ENCODE data around the gene CYP46A1.

Gene CYP46A1

DNA sequence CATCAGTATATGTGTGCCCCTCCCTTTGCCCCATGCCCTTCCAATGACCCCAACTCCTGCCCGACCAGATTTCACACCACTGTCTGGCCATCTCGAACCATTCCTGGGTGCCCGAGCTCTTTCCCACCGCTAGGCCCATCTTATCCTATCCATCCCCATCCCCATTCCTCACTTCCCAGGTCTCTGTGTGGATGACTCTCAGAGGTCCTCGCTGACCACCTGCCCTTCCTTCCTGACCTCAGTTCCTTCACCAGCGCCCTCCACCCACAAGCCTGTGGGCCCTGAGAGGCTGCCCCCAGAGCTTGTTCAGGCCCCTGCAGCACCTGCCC, 49.1 kb downstream of the CYP46A1 start:
- DNase-seq = no peak

DNA sequence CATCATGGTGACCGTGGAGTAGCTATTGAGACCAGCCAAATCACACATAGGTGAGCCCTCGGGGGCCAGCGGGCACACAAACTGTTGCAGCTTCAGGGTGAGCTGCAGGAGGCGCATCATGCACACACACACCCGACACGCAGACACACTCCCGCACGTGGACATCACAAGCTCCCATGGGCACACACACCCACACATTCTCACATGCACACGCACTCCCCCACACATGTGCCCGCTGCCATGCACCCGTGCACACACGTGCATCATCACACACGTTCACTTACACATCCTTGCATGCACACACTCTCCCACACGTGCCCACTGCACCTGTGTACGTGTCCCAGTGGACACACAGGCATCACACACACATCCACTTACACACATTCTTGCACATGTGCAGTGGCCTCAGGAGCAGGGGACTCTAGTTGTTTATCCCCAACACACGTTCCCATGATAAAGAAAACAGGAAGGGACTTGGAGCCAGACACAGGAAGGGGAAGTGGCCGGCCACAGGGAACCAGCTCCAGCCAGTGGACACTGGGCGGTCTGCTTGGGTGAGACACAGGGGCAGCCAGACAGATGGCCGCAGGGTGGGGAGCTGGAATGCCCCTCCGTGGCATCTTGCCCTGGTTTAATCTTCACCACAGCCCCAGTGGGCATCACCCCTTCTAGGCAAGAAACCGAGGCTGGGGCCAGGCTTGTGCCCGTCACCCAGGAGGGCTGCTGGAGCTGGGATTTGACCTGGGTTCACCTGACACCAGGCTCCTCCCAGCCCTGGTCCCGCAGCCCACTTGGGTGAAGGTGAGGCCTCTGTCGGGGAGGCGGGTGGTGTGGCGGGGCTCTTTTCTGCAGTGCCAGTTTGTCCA, 49.7 kb downstream of the CYP46A1 start:
- DNase-seq = no peak

DNA sequence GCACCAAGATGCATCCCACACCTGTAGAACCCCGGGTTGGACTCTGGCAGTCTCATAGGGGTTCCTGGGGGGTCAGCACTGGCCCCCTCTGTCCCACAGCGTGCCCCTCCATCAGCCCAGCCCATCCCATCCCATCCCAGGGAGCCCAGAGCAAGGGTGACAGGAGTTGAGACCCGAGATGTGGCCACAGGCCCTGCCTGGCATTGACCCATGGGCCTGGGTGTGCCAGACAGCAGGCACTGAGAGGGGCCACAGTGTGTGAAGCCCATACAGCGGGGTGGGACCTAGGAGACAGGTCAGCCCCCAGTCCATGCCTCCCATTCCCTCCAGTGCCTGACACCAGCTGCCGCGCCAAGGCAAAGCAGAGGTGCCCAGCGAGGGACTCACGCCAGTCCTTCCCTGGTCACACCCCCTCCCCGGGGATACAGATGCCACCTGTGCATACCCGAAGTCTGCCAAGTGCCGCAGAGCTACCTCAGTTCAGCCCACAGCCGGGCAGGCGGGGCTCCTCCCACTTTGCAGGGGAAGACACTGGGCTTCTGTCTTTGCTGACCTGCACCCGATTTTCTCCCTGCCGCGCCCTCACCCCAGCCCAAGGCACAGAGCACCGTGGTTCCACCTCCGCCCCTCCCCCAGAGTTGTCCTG, 50.4 kb downstream of the CYP46A1 start:
- DNase-seq = no peak

DNA sequence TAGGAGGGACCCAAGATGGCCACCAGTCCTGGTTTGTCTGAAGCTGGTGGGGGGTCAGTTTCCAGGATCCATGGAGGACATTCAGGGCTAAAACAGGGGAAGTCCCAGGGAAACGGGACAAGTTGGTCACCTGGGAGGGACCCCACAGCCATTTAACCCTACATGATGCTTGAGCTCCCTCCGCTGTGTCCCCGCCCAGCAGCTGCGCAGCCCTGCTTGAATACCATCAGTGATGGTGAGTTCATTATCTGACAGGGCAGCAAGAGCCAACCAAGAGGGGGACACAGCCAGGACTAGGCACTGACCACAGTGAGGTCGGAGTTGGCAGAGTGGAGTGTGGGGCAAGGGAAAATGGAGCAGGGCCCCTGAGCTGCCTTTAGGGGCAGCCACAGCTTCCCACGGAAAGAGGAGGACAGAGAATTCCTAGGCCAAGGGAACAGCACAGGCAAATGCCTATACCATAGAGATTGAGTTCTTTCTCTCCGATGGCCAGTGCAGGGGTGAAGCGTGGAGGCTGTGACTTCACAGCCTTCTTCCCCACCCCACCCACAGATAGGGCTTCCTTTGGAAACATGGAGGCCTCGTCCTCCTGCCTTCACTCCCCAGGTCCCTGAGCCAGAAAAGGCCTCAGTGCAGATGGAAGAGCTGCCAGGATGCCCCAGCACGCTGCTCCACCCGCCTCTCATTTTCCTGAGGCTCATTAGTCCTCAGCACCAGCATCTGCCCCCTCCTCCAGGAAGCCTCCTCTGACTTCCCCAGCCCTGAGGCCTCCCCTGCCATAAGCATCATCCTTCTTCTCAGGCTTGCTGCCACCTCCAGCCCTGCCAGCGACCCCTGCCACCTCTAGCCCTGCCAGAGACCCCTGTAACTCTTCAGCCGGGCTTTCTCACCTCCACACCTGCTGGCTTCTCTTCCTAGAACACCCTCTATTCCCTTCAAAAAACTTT, 51.4 kb downstream of the CYP46A1 start:
- no peak for DNase-seq

DNA sequence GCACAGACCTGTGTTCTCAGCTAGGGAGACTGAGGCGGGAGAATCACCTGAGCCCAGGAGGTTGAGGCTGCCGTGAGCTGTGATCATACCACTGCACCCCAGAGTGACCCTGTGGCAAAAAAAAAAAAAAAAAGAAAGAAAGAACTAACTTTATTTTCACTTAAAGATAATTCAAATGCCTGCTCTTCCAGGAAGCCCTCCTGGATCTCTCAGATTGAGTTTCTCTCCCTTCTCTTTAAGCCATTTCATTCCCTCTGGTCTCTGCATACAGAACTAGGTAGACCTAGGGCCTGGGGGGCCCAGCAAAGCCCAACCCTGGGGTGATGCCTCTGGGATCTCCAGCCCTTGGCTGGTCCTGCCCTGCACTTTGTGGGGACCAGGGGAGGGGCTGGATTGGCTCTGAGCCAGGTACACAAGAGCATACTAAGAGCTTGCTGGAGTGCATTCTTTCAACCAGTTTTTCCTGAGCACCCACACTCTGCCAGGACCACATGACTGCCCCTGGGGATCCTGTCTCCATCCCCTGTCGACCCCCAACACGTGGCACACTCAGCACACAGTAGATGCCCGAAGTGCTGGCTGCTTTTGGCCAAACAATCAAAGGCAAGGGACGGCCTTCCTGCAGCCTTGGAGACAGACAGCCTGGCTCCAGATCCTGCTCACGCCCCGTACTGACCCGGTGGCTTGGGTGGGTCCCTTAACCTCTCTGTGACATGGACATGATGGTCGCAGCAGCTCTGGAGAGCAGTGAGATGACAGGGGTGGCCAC, 52.7 kb downstream of the CYP46A1 start:
- no peak for DNase-seq

DNA sequence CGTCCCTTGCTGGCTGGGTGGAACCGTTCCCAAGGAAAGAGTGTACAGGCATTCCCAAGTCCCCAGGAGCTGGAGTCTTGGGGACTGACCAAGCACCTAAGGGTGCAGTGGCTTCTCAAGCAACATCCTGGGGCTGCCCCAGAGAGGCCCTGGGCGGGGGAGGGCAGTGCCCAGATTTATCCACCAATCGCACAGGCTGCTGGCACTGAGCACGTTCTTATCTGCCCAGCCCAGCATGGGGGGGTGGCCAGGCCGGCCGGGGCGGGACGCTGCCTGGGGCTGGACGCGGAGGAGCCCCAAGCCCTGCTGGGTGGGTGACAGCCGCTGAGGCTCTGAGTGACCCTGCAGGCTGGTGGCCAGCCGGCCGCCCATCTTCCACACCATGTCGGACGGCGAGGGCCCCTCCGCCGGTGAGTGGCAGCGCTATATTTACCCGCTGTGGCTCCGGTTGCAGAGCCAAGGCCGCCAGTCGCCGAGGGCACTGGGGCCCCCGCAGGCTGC, 53.4 kb downstream of the CYP46A1 start:
- no peak for DNase-seq

DNA sequence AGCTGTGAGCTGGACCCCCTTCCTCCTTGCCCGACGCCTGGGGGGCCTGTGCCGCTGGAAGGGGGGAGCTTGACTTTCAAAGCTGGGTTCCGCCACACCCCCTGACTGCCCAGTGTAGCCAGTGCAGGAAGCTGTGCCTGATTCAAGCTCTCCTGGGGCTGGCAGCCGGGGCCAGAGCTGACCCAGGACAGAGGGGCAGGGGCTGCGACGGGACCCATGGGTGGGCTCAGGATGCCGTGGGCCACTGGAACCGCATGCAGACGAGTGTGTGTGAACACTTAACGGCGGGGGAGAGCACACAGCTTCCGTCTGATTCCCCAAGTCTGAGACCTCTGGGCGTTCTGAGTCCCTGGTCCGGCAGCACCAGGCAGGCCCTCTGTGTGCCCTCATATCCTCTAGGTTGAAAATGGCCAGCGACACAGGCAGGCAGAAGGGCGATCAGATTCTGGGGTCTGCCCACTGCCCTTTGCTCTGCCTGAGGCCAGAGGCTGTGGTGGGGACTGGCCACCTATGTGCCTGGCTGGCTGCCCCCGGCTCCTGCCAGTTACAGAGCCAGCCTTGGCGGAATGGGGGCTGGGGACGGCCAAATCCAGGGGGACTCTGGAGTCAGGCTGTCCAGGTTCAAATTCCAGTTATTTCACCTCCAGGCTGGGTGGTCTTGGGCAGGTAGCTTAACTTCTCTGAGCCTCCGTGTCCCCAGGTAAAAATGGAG, 54.0 kb downstream of the CYP46A1 start:
- no peak for DNase-seq

DNA sequence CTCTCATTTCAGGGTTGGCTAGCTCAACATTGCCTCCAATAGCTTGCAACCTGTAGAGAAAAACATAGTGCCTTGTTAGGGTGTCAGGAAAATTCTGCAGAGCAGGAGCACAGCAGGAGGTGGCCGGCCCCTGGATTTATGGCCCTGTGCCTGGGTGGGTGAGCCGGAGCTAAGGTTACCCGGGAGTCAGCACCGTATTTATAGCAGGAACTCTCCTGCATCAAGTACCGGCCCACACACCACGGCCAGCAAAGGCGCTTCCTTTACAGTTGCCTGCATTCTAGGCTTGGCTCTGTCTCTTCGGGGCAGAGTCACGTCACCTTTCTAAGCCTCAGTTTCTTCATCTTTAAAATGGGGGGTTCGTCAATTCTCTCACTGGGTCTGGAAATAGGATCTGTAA, 56.3 kb downstream of the CYP46A1 start:
- no peak for DNase-seq

DNA sequence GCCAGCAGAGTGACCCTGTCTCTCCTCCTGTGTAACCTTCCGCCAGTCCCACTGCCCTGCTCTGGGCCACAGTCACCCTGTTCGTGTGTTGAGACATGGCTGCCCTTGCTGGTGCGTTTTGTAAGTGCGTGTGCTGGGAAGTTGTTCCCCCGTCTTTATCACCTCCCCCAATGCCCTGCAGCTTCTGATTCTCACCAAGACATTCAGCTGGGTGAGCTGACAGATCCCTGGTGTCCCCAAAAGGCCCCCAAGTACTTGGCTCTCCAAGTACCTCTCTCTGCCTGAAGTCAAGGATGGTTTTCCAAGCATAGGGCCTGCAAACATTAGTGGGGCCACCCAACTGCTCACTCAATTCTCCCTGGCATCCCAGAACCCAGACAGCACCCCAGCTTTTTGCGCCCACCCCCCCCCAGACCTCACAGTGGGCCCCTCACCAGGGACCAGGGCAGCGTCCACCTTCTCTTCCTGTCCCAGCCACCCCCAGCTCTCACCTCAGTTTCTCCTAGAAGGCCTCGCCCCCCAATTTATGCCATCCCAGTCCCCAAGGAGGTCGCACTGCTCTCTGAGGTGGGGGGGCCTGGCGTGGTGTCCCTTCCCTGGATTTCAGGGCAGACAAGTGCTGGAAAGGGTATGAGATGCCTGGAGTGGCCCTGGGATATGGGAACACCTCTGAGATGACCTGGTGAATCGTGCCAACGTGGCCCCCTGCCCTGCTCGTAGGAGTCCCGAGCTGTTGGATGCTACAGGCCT, 57.3 kb downstream of the CYP46A1 start:
- DNase-seq = no peak

DNA sequence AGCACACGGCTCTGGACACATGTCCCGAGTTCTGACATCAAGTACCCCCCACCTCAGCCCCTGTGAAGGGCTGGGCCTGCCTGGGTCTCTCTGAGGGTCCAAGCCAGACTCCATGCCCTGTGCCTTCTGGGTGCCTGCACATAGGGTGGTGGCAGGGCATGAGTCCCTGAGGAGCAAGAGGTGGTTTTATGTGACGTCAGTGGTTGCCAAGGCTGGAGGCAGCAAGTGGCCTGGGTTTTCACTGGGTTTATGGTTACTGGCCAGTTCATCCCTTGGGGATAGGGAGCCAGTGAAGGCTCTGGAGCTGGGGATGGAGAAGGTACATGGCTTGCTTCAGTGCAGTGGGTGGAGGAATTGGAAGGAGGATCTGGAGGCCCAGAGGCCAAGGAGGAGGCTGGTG, 58.0 kb downstream of the CYP46A1 start:
- no peak for DNase-seq

DNA sequence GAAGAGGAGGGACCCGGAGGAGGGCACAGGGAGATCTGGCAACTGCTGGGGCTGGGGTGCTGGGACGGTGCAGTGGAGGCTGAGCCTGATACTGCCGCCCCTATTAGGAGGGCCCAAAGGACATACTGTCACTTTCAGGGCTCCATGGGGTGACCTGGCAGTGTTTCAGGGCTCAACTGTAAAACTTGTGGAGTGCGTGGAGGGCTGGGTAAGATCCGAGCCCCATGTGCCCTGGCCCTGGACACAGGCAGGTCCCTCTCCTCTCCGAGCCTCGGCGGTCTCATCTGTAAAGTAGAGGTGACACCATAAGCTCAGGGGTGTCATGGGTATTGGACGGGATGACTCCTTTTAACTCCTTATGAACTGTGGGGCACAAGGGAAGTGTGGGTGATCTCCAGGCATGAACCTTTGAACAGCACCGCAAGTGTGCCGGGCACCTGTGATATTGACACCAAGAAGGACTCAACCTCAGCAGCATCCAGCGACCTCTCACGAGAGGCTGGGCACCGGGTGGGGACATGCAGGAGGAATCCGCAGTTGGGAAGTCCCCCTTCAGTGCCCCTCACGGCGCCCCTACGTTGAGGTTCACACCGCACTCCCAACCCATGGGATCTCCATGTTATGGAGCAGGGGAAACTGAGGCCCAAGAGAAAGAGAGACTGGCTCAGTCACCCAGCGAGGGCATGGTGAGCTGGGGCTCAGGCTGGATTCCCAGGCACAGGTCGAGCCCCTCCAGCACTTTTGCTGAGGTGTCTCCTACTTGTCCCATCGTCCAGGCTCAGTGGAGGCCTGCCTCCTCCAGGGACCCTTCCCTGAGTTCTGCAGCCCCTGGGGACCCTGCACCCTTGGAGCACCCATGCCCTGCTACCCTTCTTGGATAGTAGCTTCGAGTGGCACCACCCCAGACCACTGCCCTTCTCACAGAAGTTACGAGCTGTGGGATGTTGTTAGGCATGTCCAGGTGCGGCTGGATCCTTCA, 58.7 kb downstream of the CYP46A1 start:
- no peak for DNase-seq

DNA sequence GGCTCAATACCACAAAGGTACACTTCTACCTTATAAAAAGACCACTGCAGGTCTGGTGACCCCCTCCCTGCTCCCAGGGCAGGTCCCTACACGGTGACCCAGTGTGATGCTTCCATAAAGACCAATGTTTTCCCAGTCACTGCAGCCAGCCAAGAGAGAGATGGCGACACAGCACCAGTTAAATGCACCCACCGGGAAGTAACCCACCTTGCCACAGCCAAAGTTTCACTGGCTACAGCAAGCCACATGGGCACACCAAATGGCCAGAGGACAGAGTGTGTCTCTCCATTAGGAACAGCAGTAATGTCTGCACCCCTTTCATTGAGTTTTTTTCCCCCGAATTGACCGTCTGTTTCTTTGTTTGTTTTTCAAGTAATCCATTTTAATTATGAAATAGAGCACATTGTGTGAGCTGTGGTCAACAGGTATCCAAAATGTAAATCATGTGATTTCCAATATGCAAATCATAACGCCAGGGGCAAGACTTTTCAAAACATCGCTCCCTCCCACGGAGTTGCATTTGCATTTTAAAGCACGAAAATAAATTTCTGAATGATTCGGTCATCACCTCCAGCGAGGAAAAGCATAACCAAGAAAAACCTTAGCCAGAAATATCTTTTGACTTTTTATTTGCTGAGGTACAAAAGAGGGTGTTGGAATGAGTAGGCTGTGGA, 60.2 kb downstream of the CYP46A1 start:
- DNase-seq = no peak

DNA sequence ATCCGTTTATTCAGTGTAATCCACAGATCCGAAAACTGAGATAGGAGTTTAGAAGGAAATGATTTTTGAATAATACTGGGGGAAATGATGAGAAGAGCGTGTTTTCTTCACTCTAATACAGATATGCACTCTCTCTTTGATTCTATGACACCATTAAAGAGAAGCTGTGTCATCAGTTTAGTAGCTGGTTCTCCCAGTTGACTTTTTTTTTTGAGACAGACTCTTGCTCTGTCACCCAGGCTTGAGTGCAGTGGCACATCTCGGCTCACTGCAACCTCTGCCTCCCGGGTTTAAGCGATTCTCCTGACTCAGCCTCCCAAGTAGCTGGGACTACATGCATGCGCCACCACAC, 60.8 kb downstream of the CYP46A1 start:
- DNase-seq = no peak

DNA sequence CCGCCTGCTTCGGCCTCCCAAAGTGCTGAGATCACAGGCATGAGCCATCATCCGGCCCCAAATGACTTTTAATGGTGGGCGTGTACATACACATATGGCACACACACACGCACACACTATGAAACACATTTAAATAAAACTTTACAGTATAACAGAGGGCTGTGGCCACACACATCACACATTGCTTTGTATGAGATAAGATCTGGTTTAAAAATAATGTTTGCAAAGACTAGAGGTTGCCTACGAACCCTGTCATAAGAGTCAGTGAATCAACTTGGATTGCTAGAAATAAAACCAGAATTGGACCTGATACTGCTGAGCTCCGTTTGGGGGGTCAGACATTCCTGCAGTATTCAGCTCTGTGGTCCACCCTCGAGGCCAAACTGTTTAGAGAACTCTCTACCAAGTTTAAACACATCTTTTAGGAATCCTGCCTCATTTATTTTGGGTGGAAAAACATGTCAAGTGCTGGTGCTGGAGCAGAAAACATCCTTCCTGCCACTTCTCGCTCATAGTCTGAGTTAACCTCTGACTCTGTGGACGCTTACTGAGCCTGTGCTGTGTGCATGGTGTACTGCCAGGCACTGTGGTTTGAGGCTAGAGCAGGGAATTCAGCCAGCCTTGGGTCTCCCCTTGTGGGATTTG, 61.3 kb downstream of the CYP46A1 start:
- no peak for DNase-seq

DNA sequence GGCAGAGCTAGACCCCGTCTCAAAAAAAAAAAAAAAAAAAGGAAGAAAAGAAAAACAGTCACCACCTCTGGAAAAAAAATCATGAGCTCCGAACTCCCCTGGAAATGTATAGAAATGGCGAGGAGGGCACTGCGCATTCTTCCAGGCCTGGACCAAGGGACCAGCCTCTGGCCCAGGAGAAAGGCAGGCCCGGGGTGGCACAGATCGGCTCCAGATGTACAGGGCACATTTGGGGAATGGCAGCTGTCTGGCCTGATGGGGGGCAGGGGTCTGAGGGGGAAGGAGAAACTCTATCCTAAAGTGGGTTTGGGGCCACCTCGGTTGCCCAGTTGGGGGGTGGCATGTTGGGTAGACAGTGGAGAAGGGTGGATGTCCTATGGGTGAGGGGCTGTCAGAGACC, 63.1 kb downstream of the CYP46A1 start:
- DNase-seq = no peak

DNA sequence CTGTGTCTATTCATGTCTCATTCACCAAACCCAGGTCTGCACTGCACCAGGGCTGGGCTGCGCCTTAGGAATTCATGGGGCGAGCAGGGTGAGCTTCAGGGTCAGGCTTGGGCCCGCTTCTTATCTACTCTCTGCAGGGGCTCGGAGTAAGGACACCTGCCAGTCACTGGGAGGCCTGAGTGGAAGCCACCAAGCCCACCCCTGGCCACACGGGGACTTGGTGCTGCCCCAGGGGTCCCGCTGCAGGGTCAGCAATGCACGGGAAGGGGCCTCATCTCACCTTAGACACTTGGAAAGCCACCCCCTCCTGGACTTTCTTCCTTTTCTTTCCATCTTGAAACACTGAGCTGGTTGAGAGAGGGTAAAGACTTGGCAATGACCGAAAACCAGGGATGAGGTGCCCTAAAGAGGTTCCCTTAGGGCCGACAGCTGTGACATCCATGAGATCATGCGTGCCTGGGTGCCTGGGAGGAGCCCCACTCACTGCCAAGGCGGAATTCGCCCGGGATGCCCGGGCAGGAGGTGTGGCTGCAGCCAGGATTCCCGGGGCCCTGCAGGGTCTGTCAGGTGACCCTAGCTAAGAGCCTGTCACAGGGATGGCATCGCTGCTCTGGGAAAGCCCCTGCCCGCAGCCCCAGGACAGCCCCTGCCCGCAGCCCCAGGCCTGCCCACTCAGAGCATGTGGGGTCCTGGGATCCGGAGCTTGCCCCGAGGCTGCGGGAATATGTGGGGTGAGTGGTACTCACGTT, 63.7 kb downstream of the CYP46A1 start:
- DNase-seq = no peak

DNA sequence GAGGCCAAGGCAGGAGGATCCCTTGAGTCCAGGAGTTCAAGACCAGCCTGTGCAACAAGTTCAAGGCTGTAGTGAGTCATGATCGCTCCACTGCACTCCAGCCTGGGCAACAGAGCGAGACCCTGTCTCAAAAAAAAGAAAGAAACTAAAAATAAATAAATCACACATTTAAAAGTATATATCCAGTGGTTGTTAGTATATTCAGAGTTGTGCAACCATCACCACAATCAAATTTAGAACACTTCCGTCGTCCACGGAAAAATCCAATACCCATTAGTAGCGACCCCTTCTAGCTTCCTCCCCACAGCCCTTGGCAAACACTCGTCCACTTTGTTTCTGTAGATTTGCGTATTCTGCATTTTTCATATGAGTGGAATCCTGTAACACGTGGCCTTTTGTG, 64.4 kb downstream of the CYP46A1 start:
- no peak for DNase-seq

DNA sequence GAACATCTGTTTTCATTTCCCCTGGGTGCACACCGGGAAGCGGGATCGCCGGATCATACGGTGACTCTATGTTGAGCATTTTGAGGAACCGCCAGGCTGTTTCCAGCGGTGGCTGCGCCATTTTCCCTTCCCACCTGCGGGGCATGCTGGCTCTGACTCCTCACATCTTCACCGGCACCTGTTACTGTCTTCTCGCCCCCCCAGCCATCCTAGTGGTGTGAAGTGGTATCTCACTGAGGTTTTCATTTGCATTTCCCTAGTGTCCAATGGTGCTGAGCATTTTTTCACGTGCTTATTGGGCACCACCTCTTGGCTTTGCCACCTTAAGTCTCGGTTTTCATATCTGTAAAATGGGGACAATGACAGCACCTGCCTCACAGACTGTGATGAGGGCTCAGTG, 65.0 kb downstream of the CYP46A1 start:
- DNase-seq = no peak
